Stomach (tissue), 4 donors: ENCODE data around the gene OTOL1.

Experiments
- POLR2A ChIP-seq, 4 donors: fragments of 450-650 bp; IDR thresholded peaks; one replicate each; pipeline ENCODE4 v1.6.1; 2016; ENCODE audit warnings: antibody characterized with exemption in 4 of 4, control low read depth in 2 of 4, mild to moderate bottlenecking in 1 of 4, moderate library complexity in 1 of 4
- TF ChIP-seq, protein P1 (sequence below), 7 experiments: fragments of 450-650 bp in 4 of 7; fragments of 200-600 bp in 3 of 7; sonication (generic) in 3 of 7; IDR thresholded peaks; one replicate each; pipeline ENCODE4 v1.5.1; 2016 to 2019; ENCODE audit warnings: antibody characterized with exemption in 7 of 7, control low read depth in 2 of 7, mild to moderate bottlenecking in 1 of 7

DNA sequence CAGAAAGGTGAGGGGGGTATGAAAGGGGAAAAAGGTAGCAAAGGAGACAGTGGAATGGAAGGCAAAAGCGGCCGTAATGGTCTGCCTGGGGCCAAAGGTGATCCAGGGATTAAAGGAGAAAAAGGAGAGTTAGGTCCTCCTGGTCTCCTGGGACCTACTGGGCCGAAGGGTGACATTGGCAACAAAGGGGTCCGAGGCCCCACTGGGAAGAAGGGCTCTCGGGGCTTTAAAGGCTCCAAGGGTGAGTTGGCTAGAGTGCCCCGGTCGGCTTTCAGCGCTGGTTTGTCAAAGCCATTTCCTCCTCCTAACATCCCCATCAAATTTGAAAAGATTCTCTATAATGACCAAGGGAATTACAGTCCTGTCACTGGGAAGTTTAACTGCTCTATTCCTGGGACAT is 6.7 kb downstream of the OTOL1 start:
- no peak for TF ChIP-seq POLR2A (IDR thresholded peaks at IDR 0.05)
- TF ChIP-seq, protein P1, sequence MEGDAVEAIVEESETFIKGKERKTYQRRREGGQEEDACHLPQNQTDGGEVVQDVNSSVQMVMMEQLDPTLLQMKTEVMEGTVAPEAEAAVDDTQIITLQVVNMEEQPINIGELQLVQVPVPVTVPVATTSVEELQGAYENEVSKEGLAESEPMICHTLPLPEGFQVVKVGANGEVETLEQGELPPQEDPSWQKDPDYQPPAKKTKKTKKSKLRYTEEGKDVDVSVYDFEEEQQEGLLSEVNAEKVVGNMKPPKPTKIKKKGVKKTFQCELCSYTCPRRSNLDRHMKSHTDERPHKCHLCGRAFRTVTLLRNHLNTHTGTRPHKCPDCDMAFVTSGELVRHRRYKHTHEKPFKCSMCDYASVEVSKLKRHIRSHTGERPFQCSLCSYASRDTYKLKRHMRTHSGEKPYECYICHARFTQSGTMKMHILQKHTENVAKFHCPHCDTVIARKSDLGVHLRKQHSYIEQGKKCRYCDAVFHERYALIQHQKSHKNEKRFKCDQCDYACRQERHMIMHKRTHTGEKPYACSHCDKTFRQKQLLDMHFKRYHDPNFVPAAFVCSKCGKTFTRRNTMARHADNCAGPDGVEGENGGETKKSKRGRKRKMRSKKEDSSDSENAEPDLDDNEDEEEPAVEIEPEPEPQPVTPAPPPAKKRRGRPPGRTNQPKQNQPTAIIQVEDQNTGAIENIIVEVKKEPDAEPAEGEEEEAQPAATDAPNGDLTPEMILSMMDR (IDR thresholded peaks at IDR 0.05): no peak
